Smooth muscle cell (in vitro differentiated cells): ENCODE data around the gene MUC20. TPM values are rescaled to one million over a fixed set of nuclear protein-coding genes. Genes with fewer than 3 reads are reported as not detected.
"Not testable (repeated sequence)": the region's sequence is repeated elsewhere in the genome, so short reads cannot be mapped to it uniquely, and the experiment has no call there.

ENCODE experiments used
- DNase-seq: peaks from one replicate; lab custom pipeline; 2025; ENCODE audit not compliant: unreplicated experiment; lab: John Stamatoyannopoulos, UW
- H2AFZ ChIP-seq: fragments of 200-600 bp; sonication (generic); 2 replicates; pipeline ENCODE4 v1.6.0; 2016; ENCODE audit warnings: antibody characterized with exemption, low read depth, mild to moderate bottlenecking
- H3F3A ChIP-seq: fragments of 200-600 bp; sonication (generic); 2 replicates; pipeline ENCODE4 v1.6.0; 2017; ENCODE audit warnings: antibody characterized with exemption, low read depth
- H3K27ac ChIP-seq: fragments of 200-600 bp; sonication (generic); 2 replicates; pipeline ENCODE4 v1.5.1; 2016; ENCODE audit warnings: low read depth, mild to moderate bottlenecking
- H3K27me3 ChIP-seq: fragments of 200-600 bp; sonication (generic); 2 replicates; pipeline ENCODE4 v1.6.1; 2016; ENCODE audit warnings: low read depth, mild to moderate bottlenecking
- H3K36me3 ChIP-seq: fragments of 200-600 bp; sonication (generic); 2 replicates; pipeline ENCODE4 v1.5.1; 2016; ENCODE audit warnings: low read depth
- H3K4me1 ChIP-seq: fragments of 200-600 bp; sonication (generic); 2 replicates; pipeline ENCODE4 v1.5.1; 2016; ENCODE audit warnings: low read depth
- H3K4me2 ChIP-seq: fragments of 200-600 bp; sonication (generic); 2 replicates; pipeline ENCODE4 v1.6.0; 2016; ENCODE audit warnings: mild to moderate bottlenecking
- H3K4me3 ChIP-seq: fragments of 200-600 bp; sonication (generic); 2 replicates; pipeline ENCODE4 v1.5.1; 2016; ENCODE audit warnings: mild to moderate bottlenecking
- H3K79me2 ChIP-seq: fragments of 200-600 bp; sonication (generic); 2 replicates; pipeline ENCODE4 v1.6.0; 2016; ENCODE audit warnings: low read depth, mild to moderate bottlenecking
- H3K9ac ChIP-seq: fragments of 200-600 bp; sonication (generic); 2 replicates; pipeline ENCODE4 v1.6.0; 2016; ENCODE audit warnings: low read depth
- H3K9me3 ChIP-seq: fragments of 200-600 bp; sonication (generic); replicated peaks from 2 replicates; pipeline ENCODE4 v1.5.1; 2016; ENCODE audit warnings: low read depth
- H4K20me1 ChIP-seq: fragments of 200-600 bp; sonication (generic); 2 replicates; pipeline ENCODE4 v1.6.0; 2016; ENCODE audit warnings: low read depth
- CTCF ChIP-seq: fragments of 200-600 bp; sonication (generic); IDR thresholded peaks from 2 replicates; pipeline ENCODE4 v1.5.1; 2017; ENCODE audit warnings: borderline replicate concordance, mild to moderate bottlenecking, antibody characterized with exemption; ENCODE audit not compliant: insufficient read depth, poor library complexity, severe bottlenecking
- WGBS: methylation state at CpG from one replicate; pipeline ENCODE4 v1.1.7; 2016; ENCODE audit warnings: low lambda C conversion rate; 5-methylcytosine and 5-hydroxymethylcytosine counted together
- polyA plus RNA-seq: library from polyadenylated mRNA; unstranded; fragments of >200 nt; fragmentation: Nextera tagmentation; extraction: Ambion mirVana; gene quantifications from 2 replicates; pipeline ENCODE4 v1.2.1, GENCODE V29; 2016
- total RNA-seq: library from RNA; depleted of rRNA; stranded (reverse); fragments of >200 nt; gene quantifications from 2 replicates; pipeline ENCODE4 v1.2.3, GENCODE V29; 2014

Gene MUC20
- total and polyA plus RNA-seq, 2 experiments from 2014 or later = 2.5 to 5.9 TPM

GRCh38 chr3:195690951-195691350 is 29.8 kb upstream of the MUC20 start:
- no peak overlapping the region for H3K9ac ChIP-seq
- H3K9me3 ChIP-seq = no peaks in the 10 kb centered on the region
- no peaks in the 10 kb centered on the region for H3K27me3 ChIP-seq
- no peak for DNase-seq
- peaks cover 5% of the 10 kb centered on the region for H3K36me3 ChIP-seq
- no peak for TF ChIP-seq CTCF
- no peak overlapping the region for H3K27ac ChIP-seq
- H2AFZ ChIP-seq = no peak overlapping the region
- no peak overlapping the region for H3K4me2 ChIP-seq
- H3K79me2 ChIP-seq = no peaks in the 10 kb centered on the region
- WGBS = 86% methylated on average over 9 of the region's 9 CpGs
- peaks cover 8% of the 10 kb centered on the region for H4K20me1 ChIP-seq
- H3K4me1 ChIP-seq = no peaks in the 10 kb centered on the region
- H3F3A ChIP-seq = no peaks in the 10 kb centered on the region
- no peak overlapping the region for H3K4me3 ChIP-seq

- H3K4me3 ChIP-seq, H4K20me1 ChIP-seq, H3K79me2 ChIP-seq, H3K4me1 ChIP-seq, H3K4me2 ChIP-seq, H3K27ac ChIP-seq, H3K9ac ChIP-seq, H3K9me3 ChIP-seq, H3K36me3 ChIP-seq, DNase-seq, H3F3A ChIP-seq, H3K27me3 ChIP-seq, H2AFZ ChIP-seq: not testable (repeated sequence)
- 87% methylated on average over 9 of the region's 11 CpGs for WGBS
Observed at GRCh38 chr3:195691596-195692353, 29.0 kb upstream of the MUC20 start.

GRCh38 chr3:195692354-195692685 is 28.5 kb upstream of the MUC20 start:
- H3K4me1 ChIP-seq = peaks cover 3% of the 10 kb centered on the region
- H3K4me2 ChIP-seq = no peak overlapping the region
- peaks cover 8% of the 10 kb centered on the region for H4K20me1 ChIP-seq
- no peak overlapping the region for H2AFZ ChIP-seq
- H3K9me3 ChIP-seq = no peaks in the 10 kb centered on the region
- TF ChIP-seq CTCF = no peak
- no peak overlapping the region for H3K27ac ChIP-seq
- H3K79me2 ChIP-seq = no peaks in the 10 kb centered on the region
- H3K4me3 ChIP-seq = no peak overlapping the region
- no peak overlapping the region for H3K9ac ChIP-seq
- no peaks in the 10 kb centered on the region for H3K27me3 ChIP-seq
- no peak for DNase-seq
- H3K36me3 ChIP-seq = no peaks in the 10 kb centered on the region
- no peaks in the 10 kb centered on the region for H3F3A ChIP-seq
- WGBS = 97% methylated on average over 5 of the region's 5 CpGs

GRCh38 chr3:195692781-195693427 is 27.9 kb upstream of the MUC20 start:
- Histone ChIP-seq H3K9ac (no peak overlapping the region), H3K27me3 (no peaks in the 10 kb centered on the region), H2AFZ (no peak overlapping the region), H3K4me3 (no peak overlapping the region), H3K4me2 (no peak overlapping the region), H4K20me1 (peaks cover 8% of the 10 kb centered on the region), H3K36me3 (no peaks in the 10 kb centered on the region), H3K9me3 (no peaks in the 10 kb centered on the region), H3K79me2 (no peaks in the 10 kb centered on the region), H3K27ac (no peak overlapping the region), H3F3A (no peaks in the 10 kb centered on the region), H3K4me1 (peaks cover 9% of the 10 kb centered on the region)
- DNase-seq = no peak
- TF ChIP-seq CTCF = no peak
- 96% methylated on average over 5 of the region's 5 CpGs for WGBS
